Epithelial cell of esophagus (primary cell): Measurements from ENCODE around the gene ACSF2.

Experiments used
- DNase-seq: peaks from one replicate; pipeline ENCODE4 v3.0.0; 2010; ENCODE audit warnings: low read depth
- H3K4me3 ChIP-seq: 2 replicates; pipeline ENCODE4 v1.5.1; 2011; ENCODE audit warnings: mild to moderate bottlenecking, low read length, control low read depth
- TF ChIP-seq, protein P1 (sequence below): IDR thresholded peaks from 2 replicates; pipeline ENCODE4 v1.5.1; 2011; ENCODE audit warnings: low read depth, mild to moderate bottlenecking, low read length, control low read depth, inconsistent platforms; ENCODE audit not compliant: insufficient read depth; ENCODE audit errors: missing control alignments

ACSF2 gene

DNA sequence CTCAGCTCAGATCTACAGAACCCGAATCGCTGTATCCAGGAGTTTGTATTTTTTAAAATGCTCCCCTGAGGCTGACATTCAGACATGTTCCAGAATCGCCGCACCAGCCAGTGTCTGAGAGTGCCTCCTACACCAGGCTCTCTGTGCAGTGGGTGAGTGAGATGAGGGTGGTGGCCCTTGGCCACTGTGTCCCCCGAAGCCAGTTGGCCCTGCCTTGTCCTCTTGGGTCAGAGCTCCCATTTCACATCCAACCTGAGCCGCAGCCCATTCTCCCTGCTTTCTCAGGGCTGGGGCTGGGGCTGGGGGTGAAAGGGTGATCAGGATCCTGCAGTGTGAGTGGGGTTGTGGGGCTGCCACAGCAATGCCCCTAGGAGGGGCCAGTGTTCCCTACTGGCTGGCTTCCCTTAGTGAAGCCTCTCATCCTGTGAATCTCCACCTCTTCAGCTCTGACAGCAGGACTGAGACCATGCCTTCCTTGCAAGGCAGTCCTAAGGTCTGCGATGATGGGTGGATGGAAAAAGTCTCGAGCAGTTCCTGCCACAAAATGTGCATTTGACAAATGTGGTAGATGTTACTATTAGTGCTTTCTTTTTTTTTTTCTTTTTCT lies 69.3 kb downstream of the ACSF2 start:
- TF ChIP-seq, protein P1, sequence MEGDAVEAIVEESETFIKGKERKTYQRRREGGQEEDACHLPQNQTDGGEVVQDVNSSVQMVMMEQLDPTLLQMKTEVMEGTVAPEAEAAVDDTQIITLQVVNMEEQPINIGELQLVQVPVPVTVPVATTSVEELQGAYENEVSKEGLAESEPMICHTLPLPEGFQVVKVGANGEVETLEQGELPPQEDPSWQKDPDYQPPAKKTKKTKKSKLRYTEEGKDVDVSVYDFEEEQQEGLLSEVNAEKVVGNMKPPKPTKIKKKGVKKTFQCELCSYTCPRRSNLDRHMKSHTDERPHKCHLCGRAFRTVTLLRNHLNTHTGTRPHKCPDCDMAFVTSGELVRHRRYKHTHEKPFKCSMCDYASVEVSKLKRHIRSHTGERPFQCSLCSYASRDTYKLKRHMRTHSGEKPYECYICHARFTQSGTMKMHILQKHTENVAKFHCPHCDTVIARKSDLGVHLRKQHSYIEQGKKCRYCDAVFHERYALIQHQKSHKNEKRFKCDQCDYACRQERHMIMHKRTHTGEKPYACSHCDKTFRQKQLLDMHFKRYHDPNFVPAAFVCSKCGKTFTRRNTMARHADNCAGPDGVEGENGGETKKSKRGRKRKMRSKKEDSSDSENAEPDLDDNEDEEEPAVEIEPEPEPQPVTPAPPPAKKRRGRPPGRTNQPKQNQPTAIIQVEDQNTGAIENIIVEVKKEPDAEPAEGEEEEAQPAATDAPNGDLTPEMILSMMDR: no peak
- DNase-seq: no peak
- no peak overlapping the region for H3K4me3 ChIP-seq

DNA sequence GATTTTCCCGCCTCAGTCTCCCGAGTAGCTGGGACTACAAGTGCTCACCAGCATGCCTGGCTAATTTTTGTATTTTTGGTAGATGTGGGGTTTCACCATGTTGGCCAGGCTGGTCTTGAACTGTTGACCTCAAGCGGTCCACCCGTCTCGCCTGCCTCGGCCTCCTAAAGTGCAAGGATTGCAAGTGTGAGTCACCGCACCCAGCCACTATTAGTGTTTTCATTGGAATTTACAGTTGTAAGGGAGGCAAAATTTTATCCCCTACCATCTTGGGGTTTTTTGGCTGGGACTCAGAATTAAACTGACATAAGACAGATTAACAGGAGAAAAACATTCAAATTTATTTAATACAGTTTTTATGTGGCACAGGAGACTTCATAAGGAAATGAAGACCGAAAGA lies 69.9 kb downstream of the ACSF2 start:
- TF ChIP-seq, protein P1: no peak
- no peak overlapping the region for H3K4me3 ChIP-seq
- peak; percentile 44 for DNase-seq

DNA sequence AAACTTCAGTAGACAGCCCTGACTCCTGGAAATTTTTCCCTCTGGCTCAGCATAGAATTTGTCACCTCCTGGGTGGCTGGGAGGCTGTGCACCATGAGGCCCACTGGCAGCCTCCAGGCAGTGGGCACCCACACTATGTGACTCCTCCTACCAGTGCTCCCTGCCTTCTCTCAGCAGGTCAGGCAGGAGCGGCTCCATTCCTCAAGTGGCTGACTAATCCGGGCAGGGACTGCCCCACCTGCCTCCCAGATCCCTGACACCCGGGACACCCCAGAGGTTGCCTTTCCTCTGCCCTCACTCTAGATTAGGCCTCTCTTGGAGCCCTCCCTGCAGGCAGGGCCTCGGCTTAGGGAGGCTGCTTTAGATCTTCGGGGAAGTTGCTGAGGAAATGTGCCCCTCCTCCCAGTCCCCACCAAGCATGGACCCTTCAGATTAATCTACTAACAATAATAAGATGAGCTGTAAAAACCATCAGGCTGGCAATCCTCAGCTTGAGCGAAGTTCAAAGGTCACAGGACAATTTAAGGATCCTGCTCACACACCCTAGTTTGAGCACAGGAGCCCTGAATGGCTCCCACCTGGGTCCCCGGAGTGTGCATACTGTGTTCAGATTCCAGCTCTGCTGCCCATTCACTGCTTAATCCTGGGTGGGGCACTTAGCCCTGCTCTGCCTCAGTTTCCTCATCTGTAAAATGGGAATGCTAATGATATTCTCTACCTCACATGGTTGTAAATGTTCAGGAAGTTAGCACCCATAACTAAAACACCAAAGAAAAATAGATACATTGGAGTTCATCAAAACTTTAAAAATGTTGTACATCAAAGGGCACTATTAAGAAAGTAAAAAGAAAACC lies 72.2 kb downstream of the ACSF2 start:
- DNase-seq: peak; percentile 89
- no peak overlapping the region for H3K4me3 ChIP-seq
- TF ChIP-seq, protein P1: no peak

DNA sequence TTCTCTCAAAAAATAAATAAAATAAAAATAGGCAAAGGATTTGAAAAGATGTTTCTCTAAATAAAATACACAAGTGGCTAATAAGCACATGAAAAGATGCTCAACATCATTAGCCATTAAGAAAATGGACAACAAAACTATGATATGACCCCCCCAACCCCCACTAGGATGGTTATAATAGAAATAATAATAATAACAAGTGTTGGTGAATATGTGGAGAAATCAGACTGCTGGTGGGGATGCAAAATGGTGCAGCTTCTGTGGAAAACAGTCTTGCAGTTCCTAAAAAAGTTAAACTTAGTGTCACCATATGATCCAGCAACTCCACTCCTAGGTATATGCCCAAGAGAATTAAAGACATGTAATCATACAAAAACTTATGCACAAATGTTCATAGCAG lies 73.3 kb downstream of the ACSF2 start:
- no peak overlapping the region for H3K4me3 ChIP-seq
- TF ChIP-seq, protein P1: no peak

DNA sequence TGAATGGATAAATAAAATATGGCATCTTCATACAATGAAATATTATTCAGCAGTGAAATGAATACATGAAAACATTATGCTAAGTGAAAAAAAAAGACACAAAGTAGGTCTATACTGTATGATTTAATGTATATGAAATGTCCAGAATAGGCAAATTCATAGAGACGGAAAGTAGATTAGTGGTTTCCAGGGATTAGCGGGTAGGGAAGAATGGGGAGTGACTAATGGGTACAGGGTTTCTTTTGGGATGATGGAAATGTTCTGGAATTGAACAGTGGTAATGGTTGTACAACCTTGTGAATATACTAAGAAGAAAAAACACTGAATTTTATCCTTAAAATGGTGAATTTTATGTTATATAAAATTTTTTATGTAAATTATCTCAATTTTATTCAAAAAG lies 73.7 kb downstream of the ACSF2 start:
- DNase-seq: no peak
- H3K4me3 ChIP-seq: no peak overlapping the region
- TF ChIP-seq, protein P1: no peak

More for the DNA sequence above, 73.3 kb downstream of the ACSF2 start:
- no peak for DNase-seq

DNA sequence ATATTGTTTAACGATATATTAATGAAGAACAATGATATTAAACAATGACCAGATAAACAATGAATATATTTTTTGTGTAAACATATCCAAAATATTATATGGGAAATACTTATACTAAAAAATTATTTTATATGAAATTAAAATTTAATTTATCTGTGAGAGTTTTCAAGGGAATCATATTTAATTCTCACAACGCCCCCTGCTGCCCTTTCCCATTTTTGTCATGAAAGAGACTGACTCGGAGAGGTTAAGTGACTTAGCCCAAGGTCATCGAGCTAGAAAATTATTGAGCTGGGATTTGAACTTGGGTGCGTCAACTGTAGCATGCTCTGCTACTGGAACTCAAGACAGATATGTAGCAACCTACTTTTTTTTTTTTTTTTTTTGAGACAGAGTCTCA lies 75.0 kb downstream of the ACSF2 start:
- H3K4me3 ChIP-seq: no peak overlapping the region
- TF ChIP-seq, protein P1: peak; percentile 40
- peak; percentile 33 for DNase-seq
